Gastrocnemius medialis (tissue), 4 donors: ENCODE results near the gene ATP5PD. TPM values are rescaled to one million over a fixed set of nuclear protein-coding genes. Genes with fewer than 3 reads are reported as not detected.
"Not testable (repeated sequence)": the region's sequence is repeated elsewhere in the genome, so short reads cannot be mapped to it uniquely, and the experiment has no call there.

Source experiments
- ATAC-seq, 2 donors: fragments of 150-250 bp; one replicate each; pipeline ENCODE4 v1.9.1; 2016
- DNase-seq, 2 donors: peaks; one replicate each; pipeline ENCODE4 v3.0.0-alpha.2; 2019
- H3K27ac ChIP-seq, 4 donors: fragments of 200-600 bp; sonication (generic); 1 replicate in 1 of 4; 2 replicates in 3 of 4; pipeline ENCODE4 v1.5.1; 2016 to 2018; ENCODE audit warnings: mild to moderate bottlenecking in 2 of 4, moderate library complexity in 1 of 4
- H3K27me3 ChIP-seq, 3 donors: fragments of 200-600 bp; sonication (generic) in 2 of 3; 1 replicate in 1 of 3; 2 replicates in 2 of 3; pipeline versions ENCODE4 v1.5.1 to v1.6.0; 2016 to 2019; ENCODE audit warnings: mild to moderate bottlenecking in 1 of 3, moderate library complexity in 1 of 3
- H3K36me3 ChIP-seq, 2 donors: fragments of 200-600 bp; sonication (generic) in 1 of 2; one replicate each; pipeline ENCODE4 v1.5.1; 2017 to 2018
- H3K4me1 ChIP-seq, 2 donors: fragments of 200-600 bp; sonication (generic) in 1 of 2; one replicate each; pipeline ENCODE4 v1.5.1; 2016 to 2017; ENCODE audit warnings: mild to moderate bottlenecking in 2 of 2
- H3K4me3 ChIP-seq, 4 donors: fragments of 200-600 bp; sonication (generic) in 3 of 4; 1 replicate in 1 of 4; 2 replicates in 3 of 4; pipeline ENCODE4 v1.5.1; 2016 to 2019; ENCODE audit warnings: mild to moderate bottlenecking in 2 of 4
- H3K9me3 ChIP-seq, 3 donors: fragments of 200-600 bp; sonication (generic) in 2 of 3; 1 replicate in 1 of 3; 2 replicates in 2 of 3; pipeline ENCODE4 v1.5.1; 2016 to 2019
- POLR2A ChIP-seq, 2 donors: fragments of 450-650 bp; IDR thresholded peaks; one replicate each; pipeline ENCODE4 v1.6.1; 2017; ENCODE audit warnings: antibody characterized with exemption in 2 of 2, mild to moderate bottlenecking in 2 of 2, moderate library complexity in 2 of 2
- in situ Hi-C, 4 donors: fragments of 200-750 bp; cut with MboI; loops; one replicate each; pipeline versions ENCODE4 v1.15.0 to v1.8.0; 2017; ENCODE audit warnings: low sequenced_read_pairs in 4 of 4
- intact Hi-C: fragments of 100-400 bp; cut with DNase I; formaldehyde crosslinking; loops from one replicate; pipeline ENCODE4 v1.15.1; 2023; ENCODE audit warnings: low total_unique reads
- total RNA-seq, 4 donors: library from RNA; depleted of rRNA; stranded (reverse); fragments of >200 nt; gene quantifications; one replicate each; pipeline versions ENCODE4 v1.1.0 to v1.2.3, GENCODE V29; 2016
- TF ChIP-seq, protein P1 (sequence below), 5 experiments: fragments of 450-650 bp in 3 of 5; fragments of 200-600 bp in 2 of 5; sonication (generic) in 2 of 5; IDR thresholded peaks in 4 of 5; conservative IDR thresholded peaks in 1 of 5; 1 replicate in 4 of 5; 2 replicates in 1 of 5; pipeline ENCODE4 v1.5.1; 2016 to 2019; ENCODE audit warnings: antibody characterized with exemption in 5 of 5, mild to moderate bottlenecking in 3 of 5, moderate library complexity in 3 of 5

The ATP5PD gene
- total RNA-seq, 4 donors from 2014 or later: 377 to 495 (median 491) TPM

DNA sequence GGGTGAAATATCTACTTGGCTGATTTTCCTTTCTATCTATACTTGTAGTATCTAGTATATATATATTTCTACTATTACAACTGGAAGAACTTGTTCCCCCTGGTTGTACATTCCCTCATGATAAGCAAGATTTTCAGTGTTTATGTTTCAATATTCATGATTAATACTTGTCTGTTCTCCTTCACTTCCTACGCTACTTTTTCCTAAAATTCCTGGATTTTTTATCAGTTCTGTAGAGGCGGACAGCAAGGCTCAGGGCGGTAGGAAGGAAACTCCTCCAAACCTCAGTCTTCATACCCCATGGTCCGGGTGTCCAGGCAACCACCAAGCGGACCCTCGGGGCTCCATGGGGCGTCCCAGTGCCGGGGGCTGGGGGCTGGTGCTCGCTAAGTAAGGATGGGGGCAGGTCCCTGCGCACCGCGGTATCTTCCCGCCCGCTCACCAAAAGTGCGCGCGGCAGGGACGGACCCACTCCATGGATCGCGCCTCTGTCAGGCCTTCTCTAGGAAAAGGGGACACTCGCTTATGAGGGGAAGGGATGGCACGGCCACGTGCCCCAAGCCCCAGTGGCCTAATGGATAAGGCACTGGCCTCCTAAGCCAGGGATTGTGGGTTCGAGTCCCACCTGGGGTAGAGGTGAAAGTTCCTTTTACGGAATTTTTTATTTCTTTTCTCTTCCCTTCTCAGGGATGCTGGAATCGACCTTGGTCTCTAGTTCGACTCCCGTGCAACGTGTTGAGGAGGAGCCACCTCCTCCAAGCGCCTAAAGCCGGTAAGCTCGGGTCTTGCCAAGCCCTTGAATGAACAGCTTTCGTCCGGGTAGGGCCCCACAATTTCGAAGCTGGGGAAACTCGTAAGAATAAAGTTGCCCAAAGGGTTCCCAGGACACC lies 13.2 kb downstream of the ATP5PD start:
- H3K4me1 ChIP-seq: peaks cover 11 to 25% of the 10 kb centered on the region in 2 donors
- intact Hi-C loops: loop anchor here (1.0 to 2.0 kb wide), 2 partner anchors 21 to 47 kb away; partner anchors contain the start of genes CDR2L and MRPL58

DNA sequence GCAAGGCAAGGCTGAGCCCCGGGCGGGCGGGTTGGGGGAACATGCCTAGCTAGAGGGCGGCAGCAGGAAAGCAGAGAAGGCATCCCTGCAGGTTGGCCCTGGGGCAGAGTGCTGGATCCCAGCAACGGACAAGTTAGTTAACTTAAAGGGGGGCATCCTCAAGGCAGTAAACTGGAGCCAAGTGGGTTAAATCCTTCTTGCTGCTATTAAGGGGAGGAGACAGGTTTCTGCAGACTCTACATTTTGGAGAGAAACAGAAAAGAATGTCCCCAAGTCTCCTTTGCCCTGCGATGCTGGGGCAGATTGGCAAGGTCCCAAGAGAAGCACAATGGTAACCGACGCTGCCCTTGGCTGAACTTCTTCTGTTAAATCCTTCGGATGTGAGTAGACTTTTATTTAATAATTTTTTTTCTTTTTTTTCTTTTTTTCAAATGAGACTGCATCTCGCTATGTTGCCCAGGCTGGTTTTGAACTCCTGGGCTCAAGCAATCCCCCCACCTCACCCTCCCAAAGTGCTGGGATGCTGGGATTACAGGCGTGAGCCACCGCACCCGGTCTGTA lies 14.0 kb downstream of the ATP5PD start:
- H3K36me3 ChIP-seq: no peaks in the 10 kb centered on the region
- intact Hi-C loops: loop anchor here (2.0 kb wide), 1 partner anchor 46 kb away; the partner anchor contains the start of gene CDR2L
- in situ Hi-C loops: no loop called here
- ATAC-seq: no peak
- TF ChIP-seq, protein P1, sequence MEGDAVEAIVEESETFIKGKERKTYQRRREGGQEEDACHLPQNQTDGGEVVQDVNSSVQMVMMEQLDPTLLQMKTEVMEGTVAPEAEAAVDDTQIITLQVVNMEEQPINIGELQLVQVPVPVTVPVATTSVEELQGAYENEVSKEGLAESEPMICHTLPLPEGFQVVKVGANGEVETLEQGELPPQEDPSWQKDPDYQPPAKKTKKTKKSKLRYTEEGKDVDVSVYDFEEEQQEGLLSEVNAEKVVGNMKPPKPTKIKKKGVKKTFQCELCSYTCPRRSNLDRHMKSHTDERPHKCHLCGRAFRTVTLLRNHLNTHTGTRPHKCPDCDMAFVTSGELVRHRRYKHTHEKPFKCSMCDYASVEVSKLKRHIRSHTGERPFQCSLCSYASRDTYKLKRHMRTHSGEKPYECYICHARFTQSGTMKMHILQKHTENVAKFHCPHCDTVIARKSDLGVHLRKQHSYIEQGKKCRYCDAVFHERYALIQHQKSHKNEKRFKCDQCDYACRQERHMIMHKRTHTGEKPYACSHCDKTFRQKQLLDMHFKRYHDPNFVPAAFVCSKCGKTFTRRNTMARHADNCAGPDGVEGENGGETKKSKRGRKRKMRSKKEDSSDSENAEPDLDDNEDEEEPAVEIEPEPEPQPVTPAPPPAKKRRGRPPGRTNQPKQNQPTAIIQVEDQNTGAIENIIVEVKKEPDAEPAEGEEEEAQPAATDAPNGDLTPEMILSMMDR (IDR thresholded peaks at IDR 0.05 in 4 of 5, conservative IDR thresholded peaks at IDR 0.05 in 1 of 5): no peak
- no peak for TF ChIP-seq POLR2A (IDR thresholded peaks at IDR 0.05)
- no peaks in the 10 kb centered on the region for H3K9me3 ChIP-seq
- DNase-seq: no peak
- peak overlapping the region; percentile 29 to 86 (median 82) for H3K27ac ChIP-seq
- peak overlapping the region; percentile 68 to 81 (median 74) for H3K4me3 ChIP-seq
- H3K27me3 ChIP-seq: no peaks in the 10 kb centered on the region
- H3K4me1 ChIP-seq: peaks cover 11 to 25% of the 10 kb centered on the region in 2 donors

More for the DNA sequence above, 13.2 kb downstream of the ATP5PD start:
- Histone ChIP-seq H3K9me3 (no peaks in the 10 kb centered on the region), H3K4me3 (peak overlapping the region; percentile 68 to 81 (median 74)), H3K27me3 (no peaks in the 10 kb centered on the region), H3K36me3 (peaks cover 0 to 6% of the 10 kb centered on the region in 2 donors), H3K27ac (peak overlapping the region; percentile 79 to 88 (median 85))
- peak; percentile 67 to 69 for ATAC-seq
- DNase-seq: peak; percentile 76 to 86
- in situ Hi-C loops: no loop called here
- no peak for TF ChIP-seq POLR2A (IDR thresholded peaks at IDR 0.05)
- TF ChIP-seq, protein P1 (IDR thresholded peaks at IDR 0.05 in 4 of 5, conservative IDR thresholded peaks at IDR 0.05 in 1 of 5): no peak

DNA sequence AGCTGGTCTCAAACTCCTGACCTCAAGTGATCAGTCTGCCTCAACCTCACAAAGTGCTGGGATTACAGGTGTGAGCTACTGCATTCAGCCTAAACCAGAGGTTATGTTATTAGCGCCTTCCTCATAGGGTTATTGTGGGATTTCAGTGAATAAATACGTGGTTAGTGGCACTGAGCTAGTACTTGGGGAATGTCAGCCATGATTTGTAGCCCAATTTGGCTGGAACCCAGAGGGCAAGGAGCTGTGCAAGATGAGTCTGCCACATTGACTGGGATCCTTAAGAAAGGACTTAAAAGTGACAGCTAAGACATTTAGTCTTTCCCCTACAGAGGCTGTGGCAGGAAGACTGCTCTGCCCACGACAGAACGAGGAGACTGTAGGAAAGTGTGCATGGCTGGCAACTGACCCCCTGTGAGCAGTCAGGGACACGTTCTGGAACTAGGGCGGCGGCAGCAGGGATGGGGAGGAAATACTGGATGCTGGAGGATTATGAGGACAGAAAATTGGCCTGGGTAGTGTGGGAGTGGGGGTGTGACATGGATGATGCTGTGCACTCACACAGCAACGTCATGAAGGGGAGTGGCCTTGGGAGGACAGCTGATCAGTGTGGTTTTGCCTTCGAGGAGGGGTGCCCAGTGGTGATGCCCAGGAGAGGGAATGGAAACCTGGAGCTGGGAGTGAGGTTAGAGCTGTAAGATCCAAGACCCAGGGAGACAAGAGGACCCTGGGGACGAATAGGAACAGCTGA lies 14.6 kb downstream of the ATP5PD start:
- H3K36me3 ChIP-seq: no peaks in the 10 kb centered on the region
- H3K4me1 ChIP-seq: peaks cover 11 to 25% of the 10 kb centered on the region in 2 donors
- in situ Hi-C loops (no loop called here), intact Hi-C loops (loop anchor here (2.0 kb wide), 1 partner anchor 45 kb away; the partner anchor contains the start of gene CDR2L)
- H3K27ac ChIP-seq: peak overlapping the region; percentile 31 to 86 (median 82)
- peak overlapping the region; percentile 18 to 81 (median 72) for H3K4me3 ChIP-seq
- TF ChIP-seq, protein P1 (IDR thresholded peaks at IDR 0.05 in 4 of 5, conservative IDR thresholded peaks at IDR 0.05 in 1 of 5): no peak
- no peak for TF ChIP-seq POLR2A (IDR thresholded peaks at IDR 0.05)
- peak; percentile 47 to 65 for DNase-seq
- no peaks in the 10 kb centered on the region for H3K9me3 ChIP-seq
- peak in 1 of 2 donors; percentile 26 for ATAC-seq
- H3K27me3 ChIP-seq: no peaks in the 10 kb centered on the region

DNA sequence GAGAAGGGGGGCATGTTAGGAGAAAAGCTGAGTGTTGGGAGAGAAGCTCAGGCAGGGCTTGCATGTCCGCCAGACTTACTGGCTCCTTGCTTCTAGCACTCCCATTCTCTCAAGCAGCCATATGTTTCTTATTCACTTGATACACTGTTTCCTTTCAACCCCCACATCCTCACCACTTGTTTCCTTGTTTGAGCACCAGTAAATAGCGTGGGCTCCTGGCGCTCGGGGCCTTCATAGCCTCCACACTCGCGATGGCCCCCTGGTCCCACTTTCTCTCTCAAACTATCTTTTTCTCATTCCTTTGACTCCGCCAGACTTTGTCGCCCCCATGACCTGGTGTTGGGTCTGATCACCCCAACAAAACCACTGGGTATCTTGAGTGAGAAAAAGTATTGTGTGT lies 16.6 kb downstream of the ATP5PD start:
- no peak overlapping the region for H3K4me3 ChIP-seq
- intact Hi-C loops: no loop called here
- ATAC-seq: no peak

DNA sequence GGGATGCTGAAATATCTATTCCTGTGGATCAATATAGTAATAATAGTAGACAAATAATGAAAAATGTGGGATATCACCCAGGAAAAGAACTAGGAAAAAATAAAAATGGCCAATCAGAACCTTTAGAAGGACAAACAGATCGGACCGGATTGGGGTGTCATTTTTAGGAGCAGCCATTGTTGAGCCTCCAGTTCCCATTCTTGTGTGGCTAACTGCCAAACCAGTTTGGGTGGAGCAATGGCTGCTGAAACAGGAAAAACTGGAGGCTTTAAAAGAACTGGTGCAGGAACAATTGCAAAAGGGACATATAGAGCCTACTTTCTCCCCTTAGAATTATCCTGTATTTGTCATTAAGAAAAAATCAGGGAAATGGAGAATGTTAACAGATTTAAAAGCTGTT lies 20.1 kb downstream of the ATP5PD start:
- H3K4me3 ChIP-seq, in situ Hi-C loops, H3K9me3 ChIP-seq, H3K4me1 ChIP-seq, H3K27me3 ChIP-seq, intact Hi-C loops, H3K27ac ChIP-seq, ATAC-seq, DNase-seq: not testable (repeated sequence)
- peaks cover 0 to 19% of the 10 kb centered on the region in 2 donors for H3K36me3 ChIP-seq

More for the DNA sequence above, 16.6 kb downstream of the ATP5PD start:
- Histone ChIP-seq H3K36me3 (no peaks in the 10 kb centered on the region), H3K9me3 (no peaks in the 10 kb centered on the region), H3K27me3 (no peaks in the 10 kb centered on the region), H3K4me1 (peaks cover 9 to 16% of the 10 kb centered on the region in 2 donors), H3K27ac (no peak overlapping the region)
- no peak for TF ChIP-seq POLR2A (IDR thresholded peaks at IDR 0.05)
- TF ChIP-seq, protein P1 (IDR thresholded peaks at IDR 0.05 in 4 of 5, conservative IDR thresholded peaks at IDR 0.05 in 1 of 5): no peak
- no peak for DNase-seq
- in situ Hi-C loops: no loop called here

DNA sequence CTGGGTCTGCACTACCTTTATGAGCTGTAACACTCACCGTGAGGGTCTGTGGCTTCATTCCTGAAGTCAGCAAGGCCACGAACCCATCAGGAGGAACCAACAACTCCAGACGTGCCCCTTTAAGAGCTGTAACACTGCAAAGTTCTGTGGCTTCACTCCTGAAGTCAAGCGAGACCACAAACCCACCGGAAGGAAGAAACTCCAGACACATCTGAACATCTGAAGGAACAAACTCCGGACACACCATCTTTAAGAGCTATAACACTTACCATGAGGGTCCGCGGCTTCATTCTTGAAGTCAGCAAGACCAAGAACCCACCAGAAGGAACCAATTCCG lies 21.4 kb downstream of the ATP5PD start:
- intact Hi-C loops, in situ Hi-C loops, ATAC-seq: not testable (repeated sequence)

More for the DNA sequence above, 21.4 kb downstream of the ATP5PD start:
- not testable (repeated sequence) for DNase-seq, H3K27me3 ChIP-seq, H3K9me3 ChIP-seq, H3K27ac ChIP-seq, H3K4me3 ChIP-seq, H3K4me1 ChIP-seq
- peaks cover 0 to 32% of the 10 kb centered on the region in 2 donors for H3K36me3 ChIP-seq
